ENCODE results near the gene CRYBA1. TPM values are rescaled to one million over a fixed set of nuclear protein-coding genes. Genes with fewer than 3 reads are reported as not detected.
"Not testable (repeated sequence)": the region's sequence is repeated elsewhere in the genome, so short reads cannot be mapped to it uniquely, and the experiment has no call there.

CRYBA1 gene
- total RNA-seq = not detected
- long read RNA-seq, donor 1 = 0 reads
- long read RNA-seq, donor 2 = 0 reads

GRCh38 chr17:29246628-29247027 lies at the start of gene CRYBA1:
Gene CRYBA1, plus strand, starts transcription at chr17:29246859. Its CDS starts 5 bp downstream, at chr17:29246864.
- ATAC-seq = no peak
- intact Hi-C loops (cut with DNase I, micrococcal nuclease) = no loop called here

GRCh38 chr17:29197516-29198272 lies 49.0 kb upstream of the CRYBA1 start:
- no peaks in the 10 kb centered on the region for H3K36me3 ChIP-seq (ENCODE audit: low read depth)
- no peaks in the 10 kb centered on the region for H3K9me3 ChIP-seq
- no peaks in the 10 kb centered on the region for H3K4me1 ChIP-seq (ENCODE audit: low read depth)
- intact Hi-C loops (cut with DNase I, micrococcal nuclease) = no loop called here
- ATAC-seq (no peak), DNase-seq (no peak)
- H3K4me3 ChIP-seq = no peak overlapping the region
- TF ChIP-seq CTCF (IDR thresholded peaks at IDR 0.05) = no peak

More at GRCh38 chr17:29246628-29247027, at the start of gene CRYBA1:
- TF ChIP-seq CTCF (IDR thresholded peaks at IDR 0.05) = no peak
- no peak for DNase-seq
- no peaks in the 10 kb centered on the region for H3K9me3 ChIP-seq
- H3K36me3 ChIP-seq (ENCODE audit: low read depth) = no peaks in the 10 kb centered on the region
- H3K4me3 ChIP-seq = no peak within 1 kb of the TSS
- H3K4me1 ChIP-seq (ENCODE audit: low read depth) = no peaks in the 10 kb centered on the region

- ATAC-seq = peak; percentile 28
- H3K9me3 ChIP-seq; intact Hi-C loops (cut with DNase I, micrococcal nuclease); DNase-seq; H3K36me3 ChIP-seq (ENCODE audit: low read depth); H3K4me3 ChIP-seq; H3K4me1 ChIP-seq (ENCODE audit: low read depth): not testable (repeated sequence)
These were observed 42.4 kb upstream of the CRYBA1 start for GRCh38 chr17:29204068-29204804.

- ATAC-seq (no peak), DNase-seq (no peak)
- no peak overlapping the region for H3K4me3 ChIP-seq
- intact Hi-C loops (cut with DNase I, micrococcal nuclease) = no loop called here
- no peaks in the 10 kb centered on the region for H3K36me3 ChIP-seq (ENCODE audit: low read depth)
- TF ChIP-seq CTCF (IDR thresholded peaks at IDR 0.05) = no peak
- H3K4me1 ChIP-seq (ENCODE audit: low read depth) = no peaks in the 10 kb centered on the region
- H3K9me3 ChIP-seq = no peaks in the 10 kb centered on the region
These were observed 41.6 kb upstream of the CRYBA1 start for GRCh38 chr17:29205047-29205446.

GRCh38 chr17:29207975-29208374 lies 38.7 kb upstream of the CRYBA1 start:
- no peaks in the 10 kb centered on the region for H3K9me3 ChIP-seq
- no peak for TF ChIP-seq CTCF (IDR thresholded peaks at IDR 0.05)
- H3K36me3 ChIP-seq (ENCODE audit: low read depth) = no peaks in the 10 kb centered on the region
- intact Hi-C loops (cut with DNase I, micrococcal nuclease) = no loop called here
- ATAC-seq (no peak), DNase-seq (no peak)
- H3K4me1 ChIP-seq (ENCODE audit: low read depth) = no peaks in the 10 kb centered on the region
- H3K4me3 ChIP-seq = no peak overlapping the region

GRCh38 chr17:29209073-29209472 lies 37.6 kb upstream of the CRYBA1 start:
- H3K36me3 ChIP-seq (ENCODE audit: low read depth) = no peaks in the 10 kb centered on the region
- DNase-seq = no peak
- intact Hi-C loops (cut with DNase I, micrococcal nuclease) = no loop called here
- no peaks in the 10 kb centered on the region for H3K4me1 ChIP-seq (ENCODE audit: low read depth)
- TF ChIP-seq CTCF (IDR thresholded peaks at IDR 0.05) = no peak
- ATAC-seq = no peak
- no peaks in the 10 kb centered on the region for H3K9me3 ChIP-seq
- no peak overlapping the region for H3K4me3 ChIP-seq

All from mucosa of descending colon (tissue), 3 donors.